GM04503 (cell line): ENCODE measurements around the gene ARHGAP5.
"Not testable (repeated sequence)": the region's sequence is repeated elsewhere in the genome, so short reads cannot be mapped to it uniquely, and the experiment has no call there.

Experiments used
- DNase-seq: peaks from one replicate; pipeline ENCODE4 v3.0.0-alpha.2; 2012; ENCODE audit warnings: low read depth

The ARHGAP5 gene

GRCh38 chr14:32109676-32110547 lies 32.8 kb downstream of the ARHGAP5 start:
- peak; percentile 72 for DNase-seq

- DNase-seq: no peak
Measured at GRCh38 chr14:32110548-32110896, 33.4 kb downstream of the ARHGAP5 start.

- no peak for DNase-seq
Measured at GRCh38 chr14:32121536-32121935, 44.4 kb downstream of the ARHGAP5 start.

GRCh38 chr14:32121948-32122347 lies 44.8 kb downstream of the ARHGAP5 start:
- no peak for DNase-seq

- not testable (repeated sequence) for DNase-seq
Measured at GRCh38 chr14:32126899-32127730, 50.0 kb downstream of the ARHGAP5 start.

- DNase-seq: not testable (repeated sequence)
Measured at GRCh38 chr14:32127731-32128654, 50.9 kb downstream of the ARHGAP5 start.

- DNase-seq: no peak
Measured at GRCh38 chr14:32128703-32129102, 51.6 kb downstream of the ARHGAP5 start.

GRCh38 chr14:32129124-32129523 lies 52.0 kb downstream of the ARHGAP5 start:
- DNase-seq: peak; percentile 31

GRCh38 chr14:32131689-32132088 lies 54.6 kb downstream of the ARHGAP5 start:
- DNase-seq: not testable (repeated sequence)

- DNase-seq: peak; percentile 27
Measured at GRCh38 chr14:32134448-32135097, 57.5 kb downstream of the ARHGAP5 start.

GRCh38 chr14:32136027-32136825 lies 59.1 kb downstream of the ARHGAP5 start:
- DNase-seq: no peak

GRCh38 chr14:32137313-32137712 lies 60.2 kb downstream of the ARHGAP5 start:
- DNase-seq: no peak

- no peak for DNase-seq
Measured at GRCh38 chr14:32137892-32138291, 60.8 kb downstream of the ARHGAP5 start.

- no peak for DNase-seq
Measured at GRCh38 chr14:32142341-32142740, 65.2 kb downstream of the ARHGAP5 start.

- no peak for DNase-seq
Measured at GRCh38 chr14:32142754-32143437, 65.8 kb downstream of the ARHGAP5 start.

GRCh38 chr14:32150392-32150791 lies 73.3 kb downstream of the ARHGAP5 start:
- no peak for DNase-seq

GRCh38 chr14:32166029-32166428 lies 88.9 kb downstream of the ARHGAP5 start:
- DNase-seq: no peak

GRCh38 chr14:32166924-32167323 lies 89.8 kb downstream of the ARHGAP5 start:
- DNase-seq: no peak

GRCh38 chr14:32167907-32168306 lies 90.8 kb downstream of the ARHGAP5 start:
- no peak for DNase-seq

- DNase-seq: no peak
Measured at GRCh38 chr14:32169191-32169590, 92.1 kb downstream of the ARHGAP5 start.
